Measurements from ENCODE around the gene TIMP4. TPM values are rescaled to one million over a fixed set of nuclear protein-coding genes. Genes with fewer than 3 reads are reported as not detected.

The TIMP4 gene
- total RNA-seq, 1 donor from 2014 or later, result 6.9 TPM

DNA sequence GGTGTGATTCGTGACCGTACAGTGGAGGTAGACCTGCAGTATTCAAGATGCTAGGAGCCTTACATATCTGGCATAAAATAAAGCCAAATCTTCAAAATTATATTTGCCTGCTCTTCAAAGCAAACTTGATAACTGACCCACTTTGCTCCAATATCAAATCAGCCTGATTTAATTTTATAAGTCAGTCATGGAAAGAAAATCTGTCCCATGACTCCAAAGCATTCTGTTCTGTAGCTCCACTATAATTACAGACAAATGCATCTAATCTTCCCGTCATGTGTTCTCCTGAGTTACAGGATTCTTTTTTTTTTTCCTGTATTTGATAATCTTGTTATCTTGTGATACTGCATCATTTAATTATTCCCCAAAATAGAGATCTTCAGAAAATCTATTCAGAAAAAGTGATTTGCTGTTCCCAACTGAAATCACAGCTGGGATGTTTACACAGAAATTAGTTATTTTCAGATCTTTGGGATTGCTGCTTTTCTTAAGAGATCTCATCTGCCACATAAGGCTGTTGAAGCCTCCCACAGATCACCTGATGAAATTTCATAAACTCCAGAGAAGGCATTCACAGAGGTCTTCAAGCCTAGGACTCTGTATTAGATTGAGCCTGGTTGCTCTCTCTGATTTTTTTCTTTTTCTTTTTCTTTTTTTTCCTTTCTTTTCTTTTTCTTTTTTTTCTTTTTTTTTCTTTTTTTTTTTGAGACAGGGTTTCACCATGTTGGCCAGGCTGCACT is 27.2 kb downstream of the TIMP4 start:
- intact Hi-C loops (cut with DNase I), result no loop called here
- peaks cover 6% of the 10 kb centered on the region for H3K27me3 ChIP-seq
- H3K36me3 ChIP-seq, result no peaks in the 10 kb centered on the region
- H3K9me3 ChIP-seq, result no peaks in the 10 kb centered on the region
- TF ChIP-seq, protein P1, sequence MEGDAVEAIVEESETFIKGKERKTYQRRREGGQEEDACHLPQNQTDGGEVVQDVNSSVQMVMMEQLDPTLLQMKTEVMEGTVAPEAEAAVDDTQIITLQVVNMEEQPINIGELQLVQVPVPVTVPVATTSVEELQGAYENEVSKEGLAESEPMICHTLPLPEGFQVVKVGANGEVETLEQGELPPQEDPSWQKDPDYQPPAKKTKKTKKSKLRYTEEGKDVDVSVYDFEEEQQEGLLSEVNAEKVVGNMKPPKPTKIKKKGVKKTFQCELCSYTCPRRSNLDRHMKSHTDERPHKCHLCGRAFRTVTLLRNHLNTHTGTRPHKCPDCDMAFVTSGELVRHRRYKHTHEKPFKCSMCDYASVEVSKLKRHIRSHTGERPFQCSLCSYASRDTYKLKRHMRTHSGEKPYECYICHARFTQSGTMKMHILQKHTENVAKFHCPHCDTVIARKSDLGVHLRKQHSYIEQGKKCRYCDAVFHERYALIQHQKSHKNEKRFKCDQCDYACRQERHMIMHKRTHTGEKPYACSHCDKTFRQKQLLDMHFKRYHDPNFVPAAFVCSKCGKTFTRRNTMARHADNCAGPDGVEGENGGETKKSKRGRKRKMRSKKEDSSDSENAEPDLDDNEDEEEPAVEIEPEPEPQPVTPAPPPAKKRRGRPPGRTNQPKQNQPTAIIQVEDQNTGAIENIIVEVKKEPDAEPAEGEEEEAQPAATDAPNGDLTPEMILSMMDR (IDR thresholded peaks at IDR 0.05), result no peak
- no peak overlapping the region for H3K4me3 ChIP-seq
- H3K27ac ChIP-seq, result no peak overlapping the region
- no peak for ATAC-seq
- no peak for DNase-seq
- no peaks in the 10 kb centered on the region for H3K4me1 ChIP-seq

DNA sequence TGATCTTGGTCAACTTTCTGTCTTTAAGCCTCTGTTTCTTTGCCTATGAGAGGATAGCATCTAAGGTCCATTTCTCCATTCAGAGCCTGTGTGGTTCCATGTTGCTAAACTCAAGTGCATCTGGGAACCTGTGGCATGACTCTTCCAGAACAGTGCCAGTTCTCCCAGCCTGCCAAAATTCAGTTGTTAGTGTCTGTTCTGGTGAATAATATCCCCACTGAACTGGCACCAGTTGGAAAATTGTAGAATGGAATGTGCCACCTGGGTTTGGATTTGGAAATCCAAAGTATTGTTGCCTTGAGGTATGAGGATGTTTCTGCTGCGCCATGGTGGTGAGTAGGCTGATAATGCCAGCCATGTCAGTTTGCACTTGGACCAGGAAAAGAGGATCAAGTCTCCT is 31.3 kb downstream of the TIMP4 start:
- no peaks in the 10 kb centered on the region for H3K27me3 ChIP-seq
- ATAC-seq (no peak), DNase-seq (no peak)
- TF ChIP-seq, protein P1 (IDR thresholded peaks at IDR 0.05), result no peak
- no peak overlapping the region for H3K27ac ChIP-seq
- H3K4me1 ChIP-seq, result no peaks in the 10 kb centered on the region
- H3K4me3 ChIP-seq, result no peak overlapping the region
- intact Hi-C loops (cut with DNase I), result no loop called here
- no peaks in the 10 kb centered on the region for H3K9me3 ChIP-seq
- no peaks in the 10 kb centered on the region for H3K36me3 ChIP-seq

- Histone ChIP-seq H3K9me3 (no peaks in the 10 kb centered on the region), H3K27ac (no peak overlapping the region), H3K27me3 (no peaks in the 10 kb centered on the region), H3K4me3 (no peak overlapping the region), H3K4me1 (no peaks in the 10 kb centered on the region), H3K36me3 (no peaks in the 10 kb centered on the region)
- intact Hi-C loops (cut with DNase I), result no loop called here
- DNase-seq (no peak), ATAC-seq (no peak)
- TF ChIP-seq, protein P1 (IDR thresholded peaks at IDR 0.05), result no peak
Observed at GRCh38 chr3:12125772-12126171, 32.9 kb downstream of the TIMP4 start.

DNA sequence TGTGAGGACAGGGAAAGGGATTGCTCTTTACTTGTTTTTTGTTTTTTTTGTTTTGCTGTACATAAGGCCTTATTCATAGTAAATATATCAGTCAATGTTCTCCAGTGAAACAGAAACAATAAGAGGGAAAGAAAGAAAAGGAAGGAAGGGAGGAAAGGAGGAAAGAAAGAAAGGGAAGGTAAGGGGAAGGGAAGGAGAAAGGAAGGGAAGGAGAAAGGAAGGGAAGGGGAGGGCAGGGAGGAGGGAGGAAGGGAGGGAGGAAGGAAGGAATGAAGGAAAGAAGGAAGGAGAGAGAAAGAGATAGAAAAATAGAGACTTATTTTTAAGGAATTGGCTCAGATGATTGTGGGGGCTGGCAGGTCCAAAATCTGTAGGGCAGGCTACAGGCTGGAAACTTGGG is 37.2 kb downstream of the TIMP4 start:
- Histone ChIP-seq H3K27me3 (no peaks in the 10 kb centered on the region), H3K4me1 (no peaks in the 10 kb centered on the region), H3K27ac (no peak overlapping the region), H3K4me3 (no peak overlapping the region), H3K9me3 (no peaks in the 10 kb centered on the region), H3K36me3 (no peaks in the 10 kb centered on the region)
- TF ChIP-seq, protein P1 (IDR thresholded peaks at IDR 0.05), result no peak
- intact Hi-C loops (cut with DNase I), result no loop called here
- ATAC-seq, result no peak
- DNase-seq, result no peak

- Histone ChIP-seq H3K27ac (no peak overlapping the region), H3K27me3 (no peaks in the 10 kb centered on the region), H3K9me3 (no peaks in the 10 kb centered on the region), H3K4me1 (no peaks in the 10 kb centered on the region), H3K36me3 (no peaks in the 10 kb centered on the region), H3K4me3 (no peak overlapping the region)
- intact Hi-C loops (cut with DNase I), result no loop called here
- TF ChIP-seq, protein P1 (IDR thresholded peaks at IDR 0.05), result no peak
- DNase-seq, result no peak
- no peak for ATAC-seq
Observed at GRCh38 chr3:12120374-12121140, 38.2 kb downstream of the TIMP4 start.
